K562 (cell line): ENCODE results near the gene SCAPER. TPM values are rescaled to one million over a fixed set of nuclear protein-coding genes. Genes with fewer than 3 reads are reported as not detected.

Source experiments
- ATAC-seq: fragments of 200-7000 bp; cut with Tn5 transposase; 3 replicates; pipeline ENCODE4 v1.9.1; 2020; ENCODE audit warnings: moderate library complexity
- BruUV-seq: library from RNA; stranded (reverse); fragments of 400-500 nt; replicated peaks from 2 replicates; lab custom pipeline; 2021; lab: Mats Ljungman, UMichigan
- CTCF ChIA-PET: fragments of 300-600 bp; formaldehyde crosslinking; extraction: SDS; loops from one replicate; lab custom pipeline; 2021; ENCODE audit warnings: low intra/inter-chr PET ratio; lab: Yijun Ruan, JAX
- POLR2A ChIA-PET: fragments of 300-600, 350-650 bp; sonication (Branson Sonifier 250); formaldehyde crosslinking; extraction: SDS; loops from one replicate; lab custom pipeline; 2021; ENCODE audit warnings: antibody characterized with exemption, inconsistent platforms; lab: Yijun Ruan, JAX
- DNase-seq, 4 experiments: peaks; one replicate each; pipeline versions ENCODE4 v3.0.0 to v3.0.0-alpha.2; 2011 to 2018; ENCODE audit warnings: low spot score in 3 of 4, mixed read lengths in 3 of 4; ENCODE audit errors: extremely low read depth in 1 of 4
- FAIRE-seq: peaks from 2 replicates; lab custom pipeline; 2011; peaks lifted over from hg19 to GRCh38; lab: Jason Lieb, UNC
- H2AFZ ChIP-seq: 2 replicates; pipeline ENCODE4 v1.6.0; 2011; ENCODE audit warnings: low read depth, low read length, control low read depth, inconsistent platforms
- H3K27ac ChIP-seq: fragments of 200-600 bp; 3 replicates; pipeline ENCODE4 v1.8.0; 2011; ENCODE audit warnings: low read depth, mild to moderate bottlenecking, control low read depth, inconsistent platforms, low read length, moderate library complexity, mixed read lengths; ENCODE audit errors: extremely low read depth
- H3K27me3 ChIP-seq, 2 experiments: fragments of 300-600 bp in 1 of 2; 2 replicates in 1 of 2; 3 replicates in 1 of 2; pipeline versions ENCODE4 v1.6.0 to v1.8.0; 2011; ENCODE audit warnings: inconsistent platforms in 2 of 2, low read length in 2 of 2, mild to moderate bottlenecking in 1 of 2, mixed read lengths in 1 of 2, moderate library complexity in 1 of 2; ENCODE audit not compliant: control insufficient read depth in 2 of 2, insufficient read depth in 2 of 2
- H3K36me3 ChIP-seq: fragments of 300-600 bp; 3 replicates; pipeline ENCODE4 v1.8.0; 2011; ENCODE audit warnings: mild to moderate bottlenecking, low read length, inconsistent platforms; ENCODE audit not compliant: control insufficient read depth, insufficient read depth
- H3K4me1 ChIP-seq, 2 experiments: fragments of 200-600 bp in 1 of 2; replicated peaks in 1 of 2; 2 replicates in 1 of 2; 3 replicates in 1 of 2; pipeline versions ENCODE4 v1.5.1 to v1.8.0; 2011; ENCODE audit warnings: inconsistent platforms in 2 of 2, low read length in 2 of 2, mild to moderate bottlenecking in 1 of 2, mixed read lengths in 1 of 2, moderate library complexity in 1 of 2; ENCODE audit not compliant: control insufficient read depth in 2 of 2, insufficient read depth in 2 of 2
- H3K4me2 ChIP-seq: 2 replicates; pipeline ENCODE4 v1.6.1; 2011; ENCODE audit warnings: low read length, control low read depth, inconsistent platforms, mixed read lengths; ENCODE audit not compliant: insufficient read depth
- H3K4me3 ChIP-seq: fragments of 200-600 bp; sonication (generic), shearing (Covaris generic); 2 replicates; pipeline ENCODE4 v1.5.1; 2016; ENCODE audit warnings: control low read depth, inconsistent platforms
- H3K79me2 ChIP-seq: fragments of 200-600 bp; 3 replicates; pipeline ENCODE4 v1.8.0; 2011; ENCODE audit warnings: low read length, inconsistent platforms; ENCODE audit not compliant: control insufficient read depth, insufficient read depth
- H3K9ac ChIP-seq, 2 experiments: 2 replicates each; pipeline versions ENCODE4 v1.6.0 to v1.6.1; 2011; ENCODE audit warnings: low read depth in 2 of 2, low read length in 2 of 2, control low read depth in 1 of 2, inconsistent platforms in 1 of 2, mild to moderate bottlenecking in 1 of 2, mixed read lengths in 1 of 2; ENCODE audit not compliant: insufficient read depth in 1 of 2
- H3K9me1 ChIP-seq: one replicate; pipeline ENCODE4 v1.6.0; 2011; ENCODE audit warnings: inconsistent platforms, mild to moderate bottlenecking, low read length, moderate library complexity; ENCODE audit not compliant: control insufficient read depth, insufficient read depth
- H3K9me3 ChIP-seq: replicated peaks from 2 replicates; pipeline ENCODE4 v1.5.1; 2011; ENCODE audit warnings: low read depth, low read length, inconsistent platforms; ENCODE audit not compliant: control insufficient read depth, insufficient read depth
- H4K20me1 ChIP-seq: replicated peaks from 2 replicates; pipeline ENCODE4 v1.6.1; 2011; ENCODE audit warnings: low read length, inconsistent platforms, mixed read lengths; ENCODE audit not compliant: control insufficient read depth, insufficient read depth
- ERF ChIP-seq: fragments of 450-650 bp; formaldehyde crosslinking; IDR thresholded peaks from 2 replicates; pipeline ENCODE4 v1.4.0; 2020; ENCODE audit warnings: mild to moderate bottlenecking, mixed read lengths
- WGBS: fragments of 100-300 bp; shearing (Covaris generic); methylation state at CpG from one replicate; pipeline ENCODE4 v1.1.6; 2016; ENCODE audit warnings: low coverage, mixed read lengths; ENCODE audit not compliant: insufficient coverage; ENCODE audit errors: missing lambda C conversion rate; 5-methylcytosine and 5-hydroxymethylcytosine counted together
- in situ Hi-C: fragments of 300-500 bp; cut with MboI; formaldehyde crosslinking; loops from 4 replicates; pipeline ENCODE4 v1.15.0; 2018; ENCODE audit warnings: inconsistent platforms, mixed read lengths
- intact Hi-C: fragments of 100-400 bp; cut with micrococcal nuclease; formaldehyde crosslinking; loops from 2 replicates; pipeline ENCODE4 v1.14.2; 2022
- polyA plus RNA-seq, 8 experiments: library from polyadenylated mRNA; depleted of rRNA in 4 of 8; stranded (reverse) in 5 of 8; unstranded in 3 of 8; fragments of >200 nt; fragmentation: Nextera tagmentation in 2 of 8; fragmentation: Illumina TruSeq in 1 of 8; extraction: Ambion mirVana in 2 of 8; extraction: Trizol in 1 of 8; gene quantifications; 2 replicates each; pipeline versions ENCODE4 v1.2.1 to v1.2.3, GENCODE V29; 2011 to 2014; ENCODE audit warnings: inconsistent platforms in 1 of 8, missing spikeins in 1 of 8
- total RNA-seq, 7 experiments: library from RNA; depleted of rRNA in 6 of 7; stranded (reverse); fragments of >200 nt in 6 of 7; fragmentation: Illumina TruSeq in 2 of 7; extraction: Trizol in 2 of 7; gene quantifications; 2 replicates each; pipeline versions ENCODE4 v1.2.1 to v1.2.3, GENCODE V29; 2011 to 2021; ENCODE audit warnings: low replicate concordance in 1 of 7
- TF ChIP-seq, protein P1 (sequence below): fragments of 250-450 bp; sonication (Bioruptor Pico); IDR thresholded peaks from 2 replicates; pipeline ENCODE4 v1.4.0; 2020
- TF ChIP-seq, protein P2 (sequence below): fragments of 450-650 bp; IDR thresholded peaks from 2 replicates; pipeline ENCODE4 v1.6.1; 2016; ENCODE audit warnings: mild to moderate bottlenecking, moderate library complexity

Gene SCAPER
- total and polyA plus RNA-seq, 9 of the 15 experiments (the other 6 are each of a cell fraction or from before 2014, with no cell fraction given): 1.3 to 5.7 (median 3.2) TPM

DNA sequence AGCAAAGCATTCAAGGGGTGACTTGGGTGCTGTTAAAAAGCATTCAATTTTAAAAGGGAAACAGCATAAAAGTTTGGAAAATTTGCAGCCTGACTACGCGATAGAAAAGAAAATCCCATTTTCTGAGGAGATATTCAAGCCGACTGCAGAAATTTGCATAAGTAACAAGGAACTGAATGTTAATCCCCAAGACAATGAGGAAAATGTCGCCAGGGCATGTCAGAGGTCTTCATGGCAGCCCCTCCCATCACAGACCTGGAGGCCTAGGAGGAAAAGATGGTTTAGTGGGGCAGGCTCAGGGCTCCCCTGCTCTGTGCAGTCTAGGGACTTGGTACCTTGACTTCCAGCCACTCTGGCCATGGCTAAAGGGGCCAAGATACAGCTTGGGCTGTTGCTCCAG is 475.5 kb downstream of the SCAPER start (continued):
- TF ChIP-seq, protein P1, sequence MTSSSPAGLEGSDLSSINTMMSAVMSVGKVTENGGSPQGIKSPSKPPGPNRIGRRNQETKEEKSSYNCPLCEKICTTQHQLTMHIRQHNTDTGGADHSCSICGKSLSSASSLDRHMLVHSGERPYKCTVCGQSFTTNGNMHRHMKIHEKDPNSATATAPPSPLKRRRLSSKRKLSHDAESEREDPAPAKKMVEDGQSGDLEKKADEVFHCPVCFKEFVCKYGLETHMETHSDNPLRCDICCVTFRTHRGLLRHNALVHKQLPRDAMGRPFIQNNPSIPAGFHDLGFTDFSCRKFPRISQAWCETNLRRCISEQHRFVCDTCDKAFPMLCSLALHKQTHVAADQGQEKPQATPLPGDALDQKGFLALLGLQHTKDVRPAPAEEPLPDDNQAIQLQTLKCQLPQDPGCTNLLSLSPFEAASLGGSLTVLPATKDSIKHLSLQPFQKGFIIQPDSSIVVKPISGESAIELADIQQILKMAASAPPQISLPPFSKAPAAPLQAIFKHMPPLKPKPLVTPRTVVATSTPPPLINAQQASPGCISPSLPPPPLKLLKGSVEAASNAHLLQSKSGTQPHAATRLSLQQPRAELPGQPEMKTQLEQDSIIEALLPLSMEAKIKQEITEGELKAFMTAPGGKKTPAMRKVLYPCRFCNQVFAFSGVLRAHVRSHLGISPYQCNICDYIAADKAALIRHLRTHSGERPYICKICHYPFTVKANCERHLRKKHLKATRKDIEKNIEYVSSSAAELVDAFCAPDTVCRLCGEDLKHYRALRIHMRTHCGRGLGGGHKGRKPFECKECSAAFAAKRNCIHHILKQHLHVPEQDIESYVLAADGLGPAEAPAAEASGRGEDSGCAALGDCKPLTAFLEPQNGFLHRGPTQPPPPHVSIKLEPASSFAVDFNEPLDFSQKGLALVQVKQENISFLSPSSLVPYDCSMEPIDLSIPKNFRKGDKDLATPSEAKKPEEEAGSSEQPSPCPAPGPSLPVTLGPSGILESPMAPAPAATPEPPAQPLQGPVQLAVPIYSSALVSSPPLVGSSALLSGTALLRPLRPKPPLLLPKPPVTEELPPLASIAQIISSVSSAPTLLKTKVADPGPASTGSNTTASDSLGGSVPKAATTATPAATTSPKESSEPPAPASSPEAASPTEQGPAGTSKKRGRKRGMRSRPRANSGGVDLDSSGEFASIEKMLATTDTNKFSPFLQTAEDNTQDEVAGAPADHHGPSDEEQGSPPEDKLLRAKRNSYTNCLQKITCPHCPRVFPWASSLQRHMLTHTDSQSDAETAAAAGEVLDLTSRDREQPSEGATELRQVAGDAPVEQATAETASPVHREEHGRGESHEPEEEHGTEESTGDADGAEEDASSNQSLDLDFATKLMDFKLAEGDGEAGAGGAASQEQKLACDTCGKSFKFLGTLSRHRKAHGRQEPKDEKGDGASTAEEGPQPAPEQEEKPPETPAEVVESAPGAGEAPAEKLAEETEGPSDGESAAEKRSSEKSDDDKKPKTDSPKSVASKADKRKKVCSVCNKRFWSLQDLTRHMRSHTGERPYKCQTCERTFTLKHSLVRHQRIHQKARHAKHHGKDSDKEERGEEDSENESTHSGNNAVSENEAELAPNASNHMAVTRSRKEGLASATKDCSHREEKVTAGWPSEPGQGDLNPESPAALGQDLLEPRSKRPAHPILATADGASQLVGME (CRISPR knock-in tag): no peak
- no peak for TF ChIP-seq ERF (CRISPR knock-in tag)

DNA sequence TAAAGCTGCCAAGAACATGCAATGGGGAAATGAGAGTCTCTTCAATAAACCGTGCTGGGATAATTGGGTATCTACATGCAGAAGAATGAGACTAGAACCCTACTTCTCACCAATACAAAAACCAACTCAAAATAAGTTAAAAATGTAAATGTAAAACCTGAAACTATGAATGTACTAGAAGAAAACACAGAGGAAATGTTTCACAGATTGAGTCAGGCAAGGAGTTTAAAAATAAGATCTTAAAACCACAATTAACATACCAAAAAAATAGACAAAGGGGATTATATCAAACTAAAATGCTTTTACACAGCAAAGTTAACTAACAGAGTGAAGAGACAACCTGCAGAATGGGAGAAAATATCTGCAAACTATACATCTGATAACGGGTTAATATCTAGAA is 478.2 kb downstream of the SCAPER start:
- H3K4me2 ChIP-seq: no peak overlapping the region
- BruUV-seq: no TSS peak
- POLR2A ChIA-PET: no interaction called here
- intact Hi-C loops (no loop called here), in situ Hi-C loops (no loop called here)
- no peaks in the 10 kb centered on the region for H3K36me3 ChIP-seq
- CTCF ChIA-PET: no interaction called here
- no peak overlapping the region for H3K4me3 ChIP-seq
- H3K4me1 ChIP-seq: no peaks in the 10 kb centered on the region
- no peak overlapping the region for H3K27ac ChIP-seq
- WGBS: 0% methylated on average over 2 of the region's 2 CpGs
- H3K9ac ChIP-seq: no peak overlapping the region
- no peaks in the 10 kb centered on the region for H3K9me1 ChIP-seq
- no peaks in the 10 kb centered on the region for H4K20me1 ChIP-seq
- H3K79me2 ChIP-seq: no peaks in the 10 kb centered on the region
- H3K9me3 ChIP-seq: no peaks in the 10 kb centered on the region
- no peaks in the 10 kb centered on the region for H3K27me3 ChIP-seq
- ATAC-seq: no peak
- FAIRE-seq: no peak
- no peak overlapping the region for H2AFZ ChIP-seq
- DNase-seq: no peak
- TF ChIP-seq, protein P2, sequence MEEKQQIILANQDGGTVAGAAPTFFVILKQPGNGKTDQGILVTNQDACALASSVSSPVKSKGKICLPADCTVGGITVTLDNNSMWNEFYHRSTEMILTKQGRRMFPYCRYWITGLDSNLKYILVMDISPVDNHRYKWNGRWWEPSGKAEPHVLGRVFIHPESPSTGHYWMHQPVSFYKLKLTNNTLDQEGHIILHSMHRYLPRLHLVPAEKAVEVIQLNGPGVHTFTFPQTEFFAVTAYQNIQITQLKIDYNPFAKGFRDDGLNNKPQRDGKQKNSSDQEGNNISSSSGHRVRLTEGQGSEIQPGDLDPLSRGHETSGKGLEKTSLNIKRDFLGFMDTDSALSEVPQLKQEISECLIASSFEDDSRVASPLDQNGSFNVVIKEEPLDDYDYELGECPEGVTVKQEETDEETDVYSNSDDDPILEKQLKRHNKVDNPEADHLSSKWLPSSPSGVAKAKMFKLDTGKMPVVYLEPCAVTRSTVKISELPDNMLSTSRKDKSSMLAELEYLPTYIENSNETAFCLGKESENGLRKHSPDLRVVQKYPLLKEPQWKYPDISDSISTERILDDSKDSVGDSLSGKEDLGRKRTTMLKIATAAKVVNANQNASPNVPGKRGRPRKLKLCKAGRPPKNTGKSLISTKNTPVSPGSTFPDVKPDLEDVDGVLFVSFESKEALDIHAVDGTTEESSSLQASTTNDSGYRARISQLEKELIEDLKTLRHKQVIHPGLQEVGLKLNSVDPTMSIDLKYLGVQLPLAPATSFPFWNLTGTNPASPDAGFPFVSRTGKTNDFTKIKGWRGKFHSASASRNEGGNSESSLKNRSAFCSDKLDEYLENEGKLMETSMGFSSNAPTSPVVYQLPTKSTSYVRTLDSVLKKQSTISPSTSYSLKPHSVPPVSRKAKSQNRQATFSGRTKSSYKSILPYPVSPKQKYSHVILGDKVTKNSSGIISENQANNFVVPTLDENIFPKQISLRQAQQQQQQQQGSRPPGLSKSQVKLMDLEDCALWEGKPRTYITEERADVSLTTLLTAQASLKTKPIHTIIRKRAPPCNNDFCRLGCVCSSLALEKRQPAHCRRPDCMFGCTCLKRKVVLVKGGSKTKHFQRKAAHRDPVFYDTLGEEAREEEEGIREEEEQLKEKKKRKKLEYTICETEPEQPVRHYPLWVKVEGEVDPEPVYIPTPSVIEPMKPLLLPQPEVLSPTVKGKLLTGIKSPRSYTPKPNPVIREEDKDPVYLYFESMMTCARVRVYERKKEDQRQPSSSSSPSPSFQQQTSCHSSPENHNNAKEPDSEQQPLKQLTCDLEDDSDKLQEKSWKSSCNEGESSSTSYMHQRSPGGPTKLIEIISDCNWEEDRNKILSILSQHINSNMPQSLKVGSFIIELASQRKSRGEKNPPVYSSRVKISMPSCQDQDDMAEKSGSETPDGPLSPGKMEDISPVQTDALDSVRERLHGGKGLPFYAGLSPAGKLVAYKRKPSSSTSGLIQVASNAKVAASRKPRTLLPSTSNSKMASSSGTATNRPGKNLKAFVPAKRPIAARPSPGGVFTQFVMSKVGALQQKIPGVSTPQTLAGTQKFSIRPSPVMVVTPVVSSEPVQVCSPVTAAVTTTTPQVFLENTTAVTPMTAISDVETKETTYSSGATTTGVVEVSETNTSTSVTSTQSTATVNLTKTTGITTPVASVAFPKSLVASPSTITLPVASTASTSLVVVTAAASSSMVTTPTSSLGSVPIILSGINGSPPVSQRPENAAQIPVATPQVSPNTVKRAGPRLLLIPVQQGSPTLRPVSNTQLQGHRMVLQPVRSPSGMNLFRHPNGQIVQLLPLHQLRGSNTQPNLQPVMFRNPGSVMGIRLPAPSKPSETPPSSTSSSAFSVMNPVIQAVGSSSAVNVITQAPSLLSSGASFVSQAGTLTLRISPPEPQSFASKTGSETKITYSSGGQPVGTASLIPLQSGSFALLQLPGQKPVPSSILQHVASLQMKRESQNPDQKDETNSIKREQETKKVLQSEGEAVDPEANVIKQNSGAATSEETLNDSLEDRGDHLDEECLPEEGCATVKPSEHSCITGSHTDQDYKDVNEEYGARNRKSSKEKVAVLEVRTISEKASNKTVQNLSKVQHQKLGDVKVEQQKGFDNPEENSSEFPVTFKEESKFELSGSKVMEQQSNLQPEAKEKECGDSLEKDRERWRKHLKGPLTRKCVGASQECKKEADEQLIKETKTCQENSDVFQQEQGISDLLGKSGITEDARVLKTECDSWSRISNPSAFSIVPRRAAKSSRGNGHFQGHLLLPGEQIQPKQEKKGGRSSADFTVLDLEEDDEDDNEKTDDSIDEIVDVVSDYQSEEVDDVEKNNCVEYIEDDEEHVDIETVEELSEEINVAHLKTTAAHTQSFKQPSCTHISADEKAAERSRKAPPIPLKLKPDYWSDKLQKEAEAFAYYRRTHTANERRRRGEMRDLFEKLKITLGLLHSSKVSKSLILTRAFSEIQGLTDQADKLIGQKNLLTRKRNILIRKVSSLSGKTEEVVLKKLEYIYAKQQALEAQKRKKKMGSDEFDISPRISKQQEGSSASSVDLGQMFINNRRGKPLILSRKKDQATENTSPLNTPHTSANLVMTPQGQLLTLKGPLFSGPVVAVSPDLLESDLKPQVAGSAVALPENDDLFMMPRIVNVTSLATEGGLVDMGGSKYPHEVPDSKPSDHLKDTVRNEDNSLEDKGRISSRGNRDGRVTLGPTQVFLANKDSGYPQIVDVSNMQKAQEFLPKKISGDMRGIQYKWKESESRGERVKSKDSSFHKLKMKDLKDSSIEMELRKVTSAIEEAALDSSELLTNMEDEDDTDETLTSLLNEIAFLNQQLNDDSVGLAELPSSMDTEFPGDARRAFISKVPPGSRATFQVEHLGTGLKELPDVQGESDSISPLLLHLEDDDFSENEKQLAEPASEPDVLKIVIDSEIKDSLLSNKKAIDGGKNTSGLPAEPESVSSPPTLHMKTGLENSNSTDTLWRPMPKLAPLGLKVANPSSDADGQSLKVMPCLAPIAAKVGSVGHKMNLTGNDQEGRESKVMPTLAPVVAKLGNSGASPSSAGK: no peak
